ENCODE data around the gene MYOG.

DNA sequence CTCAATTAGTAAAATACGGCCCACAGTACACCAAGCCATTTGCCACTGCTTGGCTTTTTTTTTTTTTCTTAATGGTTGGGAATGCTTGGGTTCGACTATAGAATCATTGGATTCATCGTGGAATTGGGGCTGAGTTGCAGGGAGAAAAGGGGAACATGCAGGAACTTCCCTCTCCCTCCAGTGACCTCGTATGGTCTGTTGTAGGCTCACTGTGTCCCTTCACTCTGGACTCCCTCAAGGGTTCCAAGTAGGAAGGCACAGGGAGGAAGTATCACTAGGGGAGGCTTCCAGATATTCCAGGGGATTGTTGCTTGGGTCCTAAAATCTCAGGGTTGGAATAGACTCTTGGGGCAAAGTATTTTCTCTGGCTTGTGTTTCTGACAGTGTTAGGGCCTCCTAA is 35.0 kb downstream of the MYOG start:
- TF ChIP-seq POLR2AphosphoS5 (IDR thresholded peaks at IDR 0.05), result no peak
- TF ChIP-seq, protein P1, sequence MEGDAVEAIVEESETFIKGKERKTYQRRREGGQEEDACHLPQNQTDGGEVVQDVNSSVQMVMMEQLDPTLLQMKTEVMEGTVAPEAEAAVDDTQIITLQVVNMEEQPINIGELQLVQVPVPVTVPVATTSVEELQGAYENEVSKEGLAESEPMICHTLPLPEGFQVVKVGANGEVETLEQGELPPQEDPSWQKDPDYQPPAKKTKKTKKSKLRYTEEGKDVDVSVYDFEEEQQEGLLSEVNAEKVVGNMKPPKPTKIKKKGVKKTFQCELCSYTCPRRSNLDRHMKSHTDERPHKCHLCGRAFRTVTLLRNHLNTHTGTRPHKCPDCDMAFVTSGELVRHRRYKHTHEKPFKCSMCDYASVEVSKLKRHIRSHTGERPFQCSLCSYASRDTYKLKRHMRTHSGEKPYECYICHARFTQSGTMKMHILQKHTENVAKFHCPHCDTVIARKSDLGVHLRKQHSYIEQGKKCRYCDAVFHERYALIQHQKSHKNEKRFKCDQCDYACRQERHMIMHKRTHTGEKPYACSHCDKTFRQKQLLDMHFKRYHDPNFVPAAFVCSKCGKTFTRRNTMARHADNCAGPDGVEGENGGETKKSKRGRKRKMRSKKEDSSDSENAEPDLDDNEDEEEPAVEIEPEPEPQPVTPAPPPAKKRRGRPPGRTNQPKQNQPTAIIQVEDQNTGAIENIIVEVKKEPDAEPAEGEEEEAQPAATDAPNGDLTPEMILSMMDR (IDR thresholded peaks at IDR 0.05 in 8 of 11, conservative IDR thresholded peaks at IDR 0.05 in 3 of 11), result no peak

Data from spleen (tissue), 7 donors.